Hindlimb muscle (tissue), 1 donor: ENCODE data around the gene FAM168A. TPM values are rescaled to one million over a fixed set of nuclear protein-coding genes. Genes with fewer than 3 reads are reported as not detected.

Source experiments
- DNase-seq: peaks from one replicate; pipeline ENCODE4 v3.0.0-alpha.2; 2013
- polyA plus RNA-seq: library from polyadenylated mRNA; unstranded; fragments of 120-200 nt; gene quantifications from one replicate; pipeline ENCODE4 v1.2.1, GENCODE V29; 2013; ENCODE audit not compliant: insufficient read length

The FAM168A gene
- polyA plus RNA-seq, 1 donor, result 24.2 TPM

DNA sequence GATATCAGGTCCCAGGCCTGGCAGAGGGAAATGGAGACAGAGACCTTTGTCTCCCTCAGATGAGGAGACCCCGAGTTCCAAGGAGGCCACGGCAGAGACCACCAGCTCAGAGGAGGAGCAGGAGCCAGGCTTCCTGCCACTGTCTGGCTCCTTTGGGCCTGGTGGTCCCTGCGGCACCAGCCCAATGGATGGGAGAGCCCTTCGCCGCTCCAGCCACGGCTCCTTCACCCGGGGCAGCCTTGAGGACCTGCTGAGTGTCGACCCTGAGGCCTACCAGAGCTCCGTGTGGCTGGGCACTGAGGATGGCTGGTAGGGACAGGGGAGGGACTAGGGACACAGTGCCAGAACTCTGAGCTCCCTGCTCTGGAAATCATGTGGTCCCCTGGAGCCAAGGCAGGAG lies 234.8 kb downstream of the FAM168A start:
- no peak for DNase-seq

DNA sequence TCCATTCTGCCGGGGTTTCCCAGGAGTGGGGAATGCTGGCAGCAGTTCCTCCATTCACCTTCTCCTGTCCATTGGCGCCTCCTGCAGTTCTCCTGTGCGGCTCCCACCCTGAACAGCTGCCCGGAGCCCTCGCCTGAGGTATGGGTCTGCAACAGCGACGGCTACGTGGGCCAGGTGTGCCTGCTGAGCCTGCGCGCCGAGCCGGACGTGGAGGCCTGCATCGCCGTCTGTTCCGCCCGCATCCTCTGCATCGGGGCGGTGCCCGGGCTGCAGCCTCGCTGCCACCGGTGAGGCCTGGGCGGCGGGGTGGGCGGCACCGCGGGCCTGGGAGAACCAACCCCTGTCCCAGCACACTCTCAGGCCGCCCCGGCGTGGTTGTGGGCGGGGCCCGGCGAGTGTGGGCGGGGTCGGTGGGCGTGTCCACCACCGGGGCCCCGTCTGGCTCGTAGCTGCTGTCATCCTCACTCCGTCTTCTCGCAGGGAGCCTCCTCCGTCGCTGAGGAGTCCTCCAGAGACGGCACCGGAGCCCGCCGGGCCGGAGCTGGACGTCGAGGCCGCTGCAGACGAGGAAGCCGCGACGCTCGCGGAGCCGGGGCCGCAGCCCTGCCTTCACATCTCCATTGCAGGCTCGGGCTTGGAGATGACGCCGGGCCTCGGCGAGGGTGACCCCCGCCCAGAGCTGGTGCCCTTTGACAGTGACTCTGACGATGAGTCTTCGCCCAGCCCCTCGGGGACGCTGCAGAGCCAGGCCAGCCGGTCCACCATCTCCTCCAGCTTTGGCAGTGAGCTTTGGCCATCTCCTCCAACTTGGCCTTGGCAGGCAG lies 235.7 kb downstream of the FAM168A start:
- DNase-seq, result no peak

DNA sequence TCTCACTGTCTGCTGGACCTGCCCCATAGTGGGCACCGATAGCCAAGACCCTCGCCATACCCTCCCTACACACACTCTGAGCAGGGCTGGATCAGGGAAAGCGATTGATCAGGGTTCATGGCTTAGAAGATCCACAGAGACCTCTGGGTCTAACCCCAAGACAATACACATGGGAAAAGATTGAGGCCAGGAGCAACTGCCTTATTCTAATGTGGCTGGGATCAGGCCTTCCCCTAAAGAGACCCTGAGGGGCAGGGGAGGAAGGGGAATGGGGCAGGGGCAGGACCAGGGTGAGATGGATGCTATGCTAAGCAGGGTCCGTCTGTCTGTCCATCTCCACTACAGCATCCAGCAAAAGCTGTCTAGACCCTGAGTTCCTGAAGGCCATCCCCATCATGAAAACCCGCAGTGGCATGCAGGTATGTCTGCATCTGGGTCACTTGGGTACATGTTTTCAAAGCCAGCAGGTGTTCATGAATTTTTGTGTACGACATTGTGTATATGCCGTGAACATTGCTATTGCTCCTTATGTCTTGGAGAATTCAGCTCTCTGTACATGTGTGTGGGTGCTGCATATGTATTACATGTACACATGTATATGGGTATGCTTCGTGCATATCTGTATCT lies 237.1 kb downstream of the FAM168A start:
- DNase-seq, result no peak

DNA sequence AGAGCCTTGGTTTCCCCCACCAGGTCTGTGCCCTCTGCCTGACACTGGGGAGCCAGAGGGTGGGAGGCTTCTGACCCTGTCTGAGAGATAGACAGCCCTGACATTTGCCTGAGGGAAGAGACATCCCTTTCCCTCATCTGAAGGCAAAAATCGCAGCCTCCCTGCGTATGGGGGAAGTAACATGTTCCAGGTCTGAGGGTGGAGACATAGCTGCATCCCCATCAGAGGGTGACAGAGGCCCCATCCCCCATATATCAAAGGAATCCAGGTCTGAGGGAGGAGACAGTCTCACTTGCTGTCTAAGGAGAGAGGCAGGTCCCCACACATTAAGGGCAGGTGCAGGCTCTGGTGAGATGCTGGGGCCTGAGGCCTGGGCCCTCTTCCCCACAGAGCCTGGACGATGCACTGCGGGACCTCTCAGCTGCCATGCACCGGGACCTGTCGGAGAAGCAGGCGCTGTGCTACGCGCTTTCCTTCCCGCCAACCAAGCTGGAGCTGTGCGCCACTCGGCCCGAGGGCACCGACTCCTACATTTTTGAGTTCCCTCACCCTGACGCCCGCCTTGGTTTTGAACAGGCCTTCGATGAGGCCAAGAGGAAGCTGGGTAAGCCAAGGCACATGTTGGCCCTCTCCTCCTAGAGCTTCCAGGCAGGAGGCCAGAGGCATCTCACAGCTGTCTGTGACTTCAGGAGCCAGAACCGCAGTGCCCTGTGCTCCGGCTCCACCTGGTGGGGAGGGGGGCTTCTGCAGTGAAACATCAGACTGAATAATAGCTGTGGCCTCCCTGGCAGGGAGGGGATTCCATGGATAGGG lies 237.8 kb downstream of the FAM168A start:
- DNase-seq, result no peak

DNA sequence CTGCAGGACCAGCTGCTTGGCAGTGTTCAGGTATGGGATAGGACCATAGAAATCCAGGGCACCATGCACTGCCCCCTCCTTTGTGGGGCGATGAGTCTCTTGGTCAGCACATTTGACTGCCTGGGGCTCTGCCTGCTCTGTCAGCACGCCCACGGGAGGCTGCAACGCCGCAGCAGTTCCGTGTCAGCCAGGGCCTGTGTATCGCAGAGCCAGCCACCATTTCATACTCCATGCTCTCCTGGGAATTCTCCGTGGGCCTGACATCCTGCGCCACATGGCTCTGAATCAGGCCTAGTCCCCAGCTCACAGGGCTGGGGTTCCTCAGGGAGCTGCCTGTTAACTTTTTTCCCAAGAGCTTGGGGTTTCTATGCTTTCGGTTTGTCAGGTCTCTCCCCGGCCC lies 238.6 kb downstream of the FAM168A start:
- no peak for DNase-seq

DNA sequence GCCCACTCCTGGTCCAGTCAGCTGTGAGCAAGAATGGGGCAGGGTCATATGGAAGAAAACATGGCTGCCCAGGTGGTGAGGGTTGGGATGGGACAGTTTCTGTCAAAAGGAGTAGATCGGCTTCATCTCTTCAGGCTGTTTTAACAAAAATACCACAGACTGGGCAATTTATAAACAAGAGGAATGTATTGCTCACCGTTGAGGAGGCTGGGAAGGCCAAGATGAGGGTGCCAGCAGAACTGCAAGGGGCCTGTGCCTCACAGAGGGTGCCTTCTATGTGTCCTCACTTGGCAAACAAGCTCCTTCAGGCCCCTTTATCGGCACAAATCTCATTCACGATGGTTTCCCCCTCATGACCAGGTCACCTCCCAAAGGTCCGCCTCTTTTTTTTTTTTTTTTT lies 239.8 kb downstream of the FAM168A start:
- no peak for DNase-seq

DNA sequence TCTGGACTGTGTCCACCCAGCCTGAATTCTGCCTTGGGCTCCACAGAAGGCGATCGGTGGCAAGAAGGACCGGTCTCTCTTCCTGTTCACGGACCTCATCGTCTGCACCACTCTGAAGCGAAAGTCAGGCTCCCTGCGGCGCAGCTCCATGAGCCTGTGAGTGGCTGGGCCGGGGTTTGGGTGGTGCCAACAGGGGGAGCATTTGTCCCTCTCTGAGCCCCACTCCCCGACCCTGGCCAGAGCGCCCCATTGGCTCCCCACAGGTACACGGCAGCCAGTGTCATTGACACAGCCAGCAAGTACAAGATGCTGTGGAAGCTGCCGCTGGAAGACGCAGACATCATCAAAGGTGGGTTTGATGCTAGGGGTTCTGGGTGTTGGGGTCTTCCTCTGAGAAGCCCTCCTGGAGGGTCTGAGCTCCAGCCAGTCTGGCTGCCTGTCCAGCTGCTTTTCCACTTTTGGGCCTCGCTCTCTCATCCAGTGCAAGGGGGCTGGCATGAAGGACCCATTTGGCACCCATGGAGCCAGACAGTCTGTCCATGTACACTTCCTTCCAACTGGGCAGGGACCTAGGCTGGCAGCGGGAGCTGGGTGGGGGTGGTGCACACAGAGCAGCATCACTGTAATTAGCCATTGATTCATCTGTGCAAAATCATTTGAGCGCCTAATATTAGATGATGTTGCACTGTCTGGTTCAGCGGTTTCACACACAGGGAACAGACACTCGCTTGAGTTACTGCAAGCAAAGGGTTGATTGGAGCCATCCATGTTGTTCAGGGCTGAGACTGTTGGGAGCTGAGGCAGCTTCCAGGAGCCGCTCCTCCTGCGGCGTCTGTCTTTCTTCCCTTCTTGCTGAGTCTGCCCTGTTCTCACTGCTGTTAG lies 240.7 kb downstream of the FAM168A start:
- no peak for DNase-seq

DNA sequence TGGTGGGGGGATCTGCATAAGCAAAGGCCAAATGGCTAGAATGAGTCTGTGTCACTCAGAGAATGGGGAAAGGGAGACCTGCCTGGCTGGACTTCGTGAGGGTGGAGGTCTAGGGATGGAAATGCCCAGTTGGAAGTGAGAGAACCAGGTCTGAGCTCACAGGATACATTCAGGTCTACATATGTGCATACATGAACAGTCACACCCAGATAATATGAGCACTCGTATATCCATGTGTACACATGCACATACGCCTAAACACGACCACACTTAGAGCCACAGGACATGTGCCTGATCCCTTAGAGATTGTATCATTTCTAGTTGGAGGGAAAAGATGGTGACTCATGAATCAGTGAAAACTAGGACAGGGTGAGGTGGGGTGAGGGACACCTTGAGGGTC lies 242.8 kb downstream of the FAM168A start:
- DNase-seq, result no peak

DNA sequence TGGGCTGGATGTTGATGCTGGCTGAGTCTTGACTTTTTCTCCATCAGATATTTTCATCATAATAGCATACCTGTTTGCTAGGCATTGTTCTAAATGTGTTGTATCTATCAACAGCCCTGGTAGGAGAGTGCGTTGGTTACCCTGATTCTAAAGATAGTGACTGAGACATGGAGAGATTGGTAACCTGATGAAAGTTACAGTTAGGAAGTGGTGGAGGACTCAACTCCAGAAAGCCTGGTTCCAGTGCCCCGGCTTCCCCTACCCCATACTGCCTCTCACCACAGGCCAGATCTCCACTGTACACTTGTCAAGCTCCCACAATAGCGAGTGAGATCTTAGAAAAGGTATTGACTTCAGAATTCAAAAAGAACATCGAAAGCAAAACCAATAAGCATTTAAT lies 244.5 kb downstream of the FAM168A start:
- DNase-seq, result no peak

DNA sequence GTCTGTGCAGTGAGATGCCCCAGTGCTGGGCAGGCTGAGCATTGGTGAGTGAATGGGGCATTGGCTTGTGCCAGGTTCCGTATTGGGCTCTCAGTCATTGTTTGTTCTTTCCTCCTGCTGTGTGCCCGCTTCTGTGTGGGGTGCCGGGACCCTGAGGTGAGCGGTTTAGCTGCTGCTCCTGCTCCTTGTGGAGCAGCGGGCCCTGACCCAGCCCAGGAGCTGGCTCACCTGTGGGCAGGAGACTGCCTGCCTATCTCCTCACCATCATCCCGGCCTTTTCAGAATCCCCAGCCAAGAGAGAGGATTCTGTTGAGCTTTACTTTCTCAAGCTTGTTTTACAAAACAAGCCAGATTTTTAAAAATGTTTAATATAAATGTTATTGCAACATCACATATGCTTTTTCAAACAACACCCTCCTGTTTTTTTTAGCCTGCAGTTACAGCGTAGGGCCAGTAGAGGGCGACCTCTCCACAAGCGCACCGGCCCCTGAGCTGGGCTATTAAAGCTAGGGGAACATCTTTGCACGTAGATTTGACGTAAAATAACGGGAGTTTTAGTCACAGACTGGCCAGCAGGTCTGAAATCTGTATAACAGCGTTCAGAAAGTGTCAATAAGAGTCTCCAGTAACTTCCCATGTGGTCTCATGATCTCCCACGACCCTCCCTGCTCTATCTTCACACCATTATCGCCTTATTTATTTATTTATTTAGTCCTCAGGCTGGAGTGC lies 246.8 kb downstream of the FAM168A start:
- peak; percentile 67 for DNase-seq

Other genes with a start within 250 kb of the FAM168A start
- 3.6 TPM for gene RELT, start 221.7 kb downstream of the FAM168A start, polyA plus RNA-seq
- gene PLEKHB1, start 48.5 kb upstream of the FAM168A start, polyA plus RNA-seq, result 0.99 TPM
- gene RAB6A, start 163.0 kb upstream of the FAM168A start, polyA plus RNA-seq, result 87.8 TPM
- gene MRPL48, start 189.8 kb upstream of the FAM168A start, polyA plus RNA-seq, result 35.9 TPM